Testis (tissue), 3 donors: ENCODE results near the gene CYP1A1. TPM values are rescaled to one million over a fixed set of nuclear protein-coding genes. Genes with fewer than 3 reads are reported as not detected.

Source experiments
- DNase-seq: peaks from one replicate; pipeline ENCODE4 v3.0.0-alpha.2; 2019
- H3K27ac ChIP-seq, 2 donors: fragments of 200-600 bp; sonication (generic); one replicate each; pipeline ENCODE4 v1.5.1; 2019
- H3K27me3 ChIP-seq: fragments of 200-600 bp; sonication (generic); one replicate; pipeline ENCODE4 v1.5.1; 2019
- H3K36me3 ChIP-seq: fragments of 200-600 bp; sonication (generic); one replicate; pipeline ENCODE4 v1.5.1; 2017; ENCODE audit warnings: low read depth; ENCODE audit errors: missing control alignments
- H3K4me1 ChIP-seq: fragments of 200-600 bp; sonication (generic); one replicate; pipeline ENCODE4 v1.5.1; 2019
- H3K4me3 ChIP-seq, 2 donors: fragments of 200-600 bp; sonication (generic); one replicate each; pipeline ENCODE4 v1.5.1; 2017 to 2019
- H3K9me3 ChIP-seq: fragments of 200-600 bp; sonication (generic); one replicate; pipeline ENCODE4 v1.5.1; 2017
- CTCF ChIP-seq, 3 experiments: fragments of 450-650 bp in 2 of 3; fragments of 200-600 bp in 1 of 3; sonication (generic) in 1 of 3; IDR thresholded peaks; one replicate each; pipeline ENCODE4 v1.5.1; 2016 to 2019; ENCODE audit warnings: antibody characterized with exemption in 3 of 3, mild to moderate bottlenecking in 2 of 3, moderate library complexity in 1 of 3
- POLR2A ChIP-seq: fragments of 450-650 bp; IDR thresholded peaks from one replicate; pipeline ENCODE4 v1.6.1; 2017; ENCODE audit warnings: antibody characterized with exemption, mild to moderate bottlenecking, moderate library complexity
- WGBS, 2 donors: methylation state at CpG; one replicate each; pipeline ENCODE4 v1.1.5; 2018; 5-methylcytosine and 5-hydroxymethylcytosine counted together
- intact Hi-C: fragments of 100-400 bp; cut with DNase I; formaldehyde crosslinking; loops from one replicate; pipeline ENCODE4 v1.15.1; 2023; ENCODE audit warnings: low total_unique reads
- polyA plus RNA-seq: library from polyadenylated mRNA; stranded (reverse); fragments of 350-450 nt; fragmentation: Illumina TruSeq; extraction: RNeasy Lipid Tissue Mini Kit (QIAGEN cat#74804); gene quantifications from one replicate; pipeline ENCODE4 v1.2.3, GENCODE V29; 2014; ENCODE audit warnings: low read depth, low replicate concordance; ENCODE audit not compliant: insufficient read depth
- total RNA-seq, 2 donors: library from RNA; depleted of rRNA; stranded (reverse); fragments of >200 nt; gene quantifications; one replicate each; pipeline ENCODE4 v1.2.3, GENCODE V29; 2016

CYP1A1 gene
- total and polyA plus RNA-seq, 3 donors from 2014 or later = 0.19 to 5.6 (median 0.31) TPM

- intact Hi-C loops = no loop called here
- H3K27me3 ChIP-seq = no peaks in the 10 kb centered on the region
Measured at GRCh38 chr15:74725845-74726773, 781 bp upstream of the CYP1A1 start.

GRCh38 chr15:74724570-74725224, 631 bp downstream of the CYP1A1 start:
- peaks cover 12% of the 10 kb centered on the region for H3K4me1 ChIP-seq
- H3K4me3 ChIP-seq = no peak overlapping the region
- TF ChIP-seq CTCF (IDR thresholded peaks at IDR 0.05) (no peak), POLR2A (no peak)
- H3K9me3 ChIP-seq = no peaks in the 10 kb centered on the region
- H3K27me3 ChIP-seq = no peaks in the 10 kb centered on the region
- no peak for DNase-seq
- no peak overlapping the region for H3K27ac ChIP-seq
- intact Hi-C loops = no loop called here
- no peaks in the 10 kb centered on the region for H3K36me3 ChIP-seq

More at GRCh38 chr15:74725845-74726773, 781 bp upstream of the CYP1A1 start:
- TF ChIP-seq POLR2A = no peak
- no peak for TF ChIP-seq CTCF (IDR thresholded peaks at IDR 0.05)
- H3K27ac ChIP-seq = no peak overlapping the region
- no peaks in the 10 kb centered on the region for H3K36me3 ChIP-seq
- 3 to 6% methylated on average over 7 to 63 of the region's 86 CpGs for WGBS, 2 donors
- no peaks in the 10 kb centered on the region for H3K9me3 ChIP-seq
- peak overlapping the region; percentile 54 to 59 for H3K4me3 ChIP-seq
- H3K4me1 ChIP-seq = peaks cover 12% of the 10 kb centered on the region
- DNase-seq = peak; percentile 36

- H3K36me3 ChIP-seq = no peaks in the 10 kb centered on the region
- no peaks in the 10 kb centered on the region for H3K9me3 ChIP-seq
- intact Hi-C loops = no loop called here
- peak; percentile 21 for DNase-seq
- no peak overlapping the region for H3K27ac ChIP-seq
- H3K4me1 ChIP-seq = peaks cover 12% of the 10 kb centered on the region
- 64 to 88% methylated on average over 1 of the region's 1 CpG for WGBS, 2 donors
- H3K27me3 ChIP-seq = no peaks in the 10 kb centered on the region
- no peak overlapping the region for H3K4me3 ChIP-seq
- no peak for TF ChIP-seq CTCF (IDR thresholded peaks at IDR 0.05)
Measured at GRCh38 chr15:74723754-74724334, 1.5 kb downstream of the CYP1A1 start.

GRCh38 chr15:74723187-74723586, 2.1 kb downstream of the CYP1A1 start:
- H3K9me3 ChIP-seq = no peaks in the 10 kb centered on the region
- no peaks in the 10 kb centered on the region for H3K27me3 ChIP-seq
- no peaks in the 10 kb centered on the region for H3K36me3 ChIP-seq
- H3K4me1 ChIP-seq = peaks cover 12% of the 10 kb centered on the region
- H3K27ac ChIP-seq = no peak overlapping the region
- TF ChIP-seq POLR2A (no peak), CTCF (IDR thresholded peaks at IDR 0.05) (no peak)
- DNase-seq = no peak
- intact Hi-C loops = no loop called here
- no peak overlapping the region for H3K4me3 ChIP-seq
- WGBS, 2 donors = 62 to 79% methylated on average over 1 of the region's 1 CpG
